Right lobe of liver (tissue), 6 donors: Measurements from ENCODE around the gene MGRN1. TPM values are rescaled to one million over a fixed set of nuclear protein-coding genes. Genes with fewer than 3 reads are reported as not detected.
A peak's percentile ranks its signal among the peaks of the same experiment; 100 is the strongest.

ENCODE experiments used
- ATAC-seq, 4 donors: fragments of 200-7000 bp; cut with Tn5 transposase; one replicate each; pipeline ENCODE4 v1.9.1; 2020; ENCODE audit warnings: mild to moderate bottlenecking in 4 of 4, moderate library complexity in 4 of 4
- DNase-seq, 3 donors: peaks; one replicate each; pipeline ENCODE4 v3.0.0-alpha.2; 2020
- H3K27ac ChIP-seq, 3 donors: fragments of 200-600 bp; one replicate each; pipeline ENCODE4 v1.8.0; 2022
- H3K27me3 ChIP-seq, 2 donors: fragments of 200-600 bp; one replicate each; pipeline ENCODE4 v1.8.0; 2022
- H3K36me3 ChIP-seq, 4 donors: fragments of 200-600 bp; sonication (generic) in 1 of 4; one replicate each; pipeline versions ENCODE4 v1.5.1 to v1.8.0; 2017 to 2022; ENCODE audit warnings: control low read depth in 1 of 4
- H3K4me1 ChIP-seq, 4 donors: fragments of 200-600 bp; sonication (generic) in 1 of 4; one replicate each; pipeline versions ENCODE4 v1.5.1 to v1.8.0; 2017 to 2022; ENCODE audit warnings: control low read depth in 1 of 4
- H3K4me3 ChIP-seq, 3 donors: fragments of 200-600 bp; one replicate each; pipeline ENCODE4 v1.8.0; 2022
- H3K9me3 ChIP-seq, 4 donors: fragments of 200-600 bp; sonication (generic) in 1 of 4; one replicate each; pipeline versions ENCODE4 v1.5.1 to v1.8.0; 2017 to 2022; ENCODE audit warnings: control low read depth in 1 of 4
- CTCF ChIP-seq, 4 donors: fragments of 200-600 bp in 3 of 4; fragments of 450-650 bp in 1 of 4; IDR thresholded peaks; one replicate each; pipeline versions ENCODE4 v1.5.1 to v1.8.0; 2016 to 2022; ENCODE audit warnings: antibody characterized with exemption in 4 of 4, mild to moderate bottlenecking in 2 of 4
- POLR2A ChIP-seq: fragments of 450-650 bp; IDR thresholded peaks from one replicate; pipeline ENCODE4 v1.6.1; 2017; ENCODE audit warnings: antibody characterized with exemption, mild to moderate bottlenecking
- WGBS: methylation state at CpG from one replicate; pipeline ENCODE4 v1.1.6; 2018; ENCODE audit warnings: low coverage, low lambda C conversion rate; ENCODE audit not compliant: insufficient coverage; ENCODE audit errors: missing lambda C conversion rate; 5-methylcytosine and 5-hydroxymethylcytosine counted together
- intact Hi-C, 2 donors: fragments of 100-400 bp; cut with DNase I; formaldehyde crosslinking; loops; one replicate each; pipeline versions ENCODE4 v1.11.2 to v1.14.1; 2022
- total RNA-seq, 6 experiments: library from RNA; depleted of rRNA in 2 of 6; stranded (reverse); fragments of >200 nt in 2 of 6; fragmentation: NEBNext Ultra II Directional in 3 of 6; extraction: Animal tissue kit (Norgen Biotek cat#: 25700) in 3 of 6; gene quantifications; one replicate each; pipeline versions ENCODE4 v1.1.0 to v1.2.4, GENCODE V29; 2016 to 2023
- donor health status: DM: no; HTN: yes; CAD: no.
- donor health status: DM: no; HTN: no; CAD: no.
- donor health status: DM: no; HTN: no; CAD: no.
- donor health status: DM: no; HTN: yes; CAD: no.
- donor health status: DM: no; HTN: yes; CAD: no.

Gene MGRN1
- total RNA-seq, 6 experiments from 2014 or later: 42.5 to 67.3 (median 49.5) TPM

- WGBS: 20% methylated on average over 5 of the region's 16 CpGs
- Histone ChIP-seq H3K9me3 (no peaks in the 10 kb centered on the region), H3K4me3 (no peak overlapping the region), H3K4me1 (peaks cover 0 to 38% (median 17%) of the 10 kb centered on the region in 4 donors), H3K36me3 (peaks cover 0 to 31% (median 7%) of the 10 kb centered on the region in 4 donors), H3K27me3 (no peaks in the 10 kb centered on the region), H3K27ac (peak overlapping the region; percentile 66 to 90 (median 81))
- peak; percentile 26 to 58 (median 46) for ATAC-seq
- DNase-seq: no peak
- intact Hi-C loops: no loop called here
- peak in 2 of 4 donors; percentile 10 to 24 for TF ChIP-seq CTCF (IDR thresholded peaks at IDR 0.05)
- no peak for TF ChIP-seq POLR2A
These were observed 29.7 kb downstream of the MGRN1 start for GRCh38 chr16:4654011-4654963.

- H3K27ac ChIP-seq: peak overlapping the region in 2 of 3 donors; percentile 81 to 90
- TF ChIP-seq POLR2A (no peak), CTCF (IDR thresholded peaks at IDR 0.05) (no peak)
- intact Hi-C loops: no loop called here
- no peaks in the 10 kb centered on the region for H3K27me3 ChIP-seq
- DNase-seq (no peak), ATAC-seq (no peak)
- H3K36me3 ChIP-seq: peaks cover 0 to 31% (median 7%) of the 10 kb centered on the region in 4 donors
- WGBS: 80% methylated on average over 1 of the region's 12 CpGs
- H3K4me1 ChIP-seq: peaks cover 0 to 35% (median 19%) of the 10 kb centered on the region in 4 donors
- no peaks in the 10 kb centered on the region for H3K9me3 ChIP-seq
- H3K4me3 ChIP-seq: no peak overlapping the region
These were observed 30.5 kb downstream of the MGRN1 start for GRCh38 chr16:4654964-4655590.

GRCh38 chr16:4655801-4656200 lies 31.2 kb downstream of the MGRN1 start:
- Histone ChIP-seq H3K27ac (no peak overlapping the region), H3K9me3 (no peaks in the 10 kb centered on the region), H3K4me1 (peaks cover 0 to 35% (median 18%) of the 10 kb centered on the region in 4 donors), H3K27me3 (no peaks in the 10 kb centered on the region), H3K4me3 (no peak overlapping the region), H3K36me3 (peaks cover 0 to 27% (median 7%) of the 10 kb centered on the region in 4 donors)
- ATAC-seq (no peak), DNase-seq (no peak)
- 96% methylated on average over 3 of the region's 6 CpGs for WGBS
- intact Hi-C loops: no loop called here
- TF ChIP-seq CTCF (IDR thresholded peaks at IDR 0.05) (no peak), POLR2A (no peak)

DNA sequence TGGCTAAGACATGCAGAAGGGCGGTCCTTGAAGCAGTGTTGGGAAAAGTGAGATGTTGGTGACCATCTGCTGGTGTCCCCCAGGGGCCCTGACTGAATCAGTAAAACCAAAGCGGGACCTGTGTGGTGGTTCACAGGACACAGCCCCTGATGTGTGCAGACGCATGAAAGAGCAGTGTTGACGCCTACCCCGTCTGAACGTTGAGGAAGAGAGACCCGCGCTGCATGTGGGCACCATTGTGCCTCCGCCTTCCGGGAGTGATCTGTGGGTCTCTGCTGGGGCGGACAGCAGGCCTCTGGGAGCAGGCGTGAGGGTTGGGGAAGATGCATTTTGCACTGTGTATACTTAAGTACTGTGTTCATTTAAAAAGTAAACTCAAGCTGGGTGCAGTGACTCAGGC lies 31.6 kb downstream of the MGRN1 start:
- Histone ChIP-seq H3K9me3 (no peaks in the 10 kb centered on the region), H3K4me1 (peaks cover 0 to 36% (median 17%) of the 10 kb centered on the region in 4 donors), H3K27me3 (no peaks in the 10 kb centered on the region), H3K4me3 (no peak overlapping the region), H3K36me3 (peaks cover 0 to 27% (median 7%) of the 10 kb centered on the region in 4 donors), H3K27ac (no peak overlapping the region)
- no peak for DNase-seq
- WGBS: 96% methylated on average over 9 of the region's 12 CpGs
- intact Hi-C loops: no loop called here
- ATAC-seq: no peak
- no peak for TF ChIP-seq CTCF (IDR thresholded peaks at IDR 0.05)
- no peak for TF ChIP-seq POLR2A
